ENCODE measurements around the gene TBC1D2.

The TBC1D2 gene

GRCh38 chr9:98184326-98184725 lies 71.1 kb downstream of the TBC1D2 start:
- DNase-seq (ENCODE audit: low read depth) = no peak
- TF ChIP-seq CTCF (IDR thresholded peaks at IDR 0.05; ENCODE audit: low read depth, low read length) (no peak), POLR2A (IDR thresholded peaks at IDR 0.05; ENCODE audit: extremely low read depth, insufficient read length) (no peak), MYC (IDR thresholded peaks at IDR 0.05; ENCODE audit: low read depth, low read length) (no peak)
- TF ChIP-seq, protein P1, sequence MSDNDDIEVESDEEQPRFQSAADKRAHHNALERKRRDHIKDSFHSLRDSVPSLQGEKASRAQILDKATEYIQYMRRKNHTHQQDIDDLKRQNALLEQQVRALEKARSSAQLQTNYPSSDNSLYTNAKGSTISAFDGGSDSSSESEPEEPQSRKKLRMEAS (IDR thresholded peaks at IDR 0.05; ENCODE audit: low read depth, low read length) = no peak
- peak overlapping the region; percentile 44 for H3K4me3 ChIP-seq (ENCODE audit: low read depth, low read length)

- TF ChIP-seq MYC (IDR thresholded peaks at IDR 0.05; ENCODE audit: low read depth, low read length) (no peak), POLR2A (IDR thresholded peaks at IDR 0.05; ENCODE audit: extremely low read depth, insufficient read length) (no peak), CTCF (IDR thresholded peaks at IDR 0.05; ENCODE audit: low read depth, low read length) (no peak)
- TF ChIP-seq, protein P1 (IDR thresholded peaks at IDR 0.05; ENCODE audit: low read depth, low read length) = no peak
- no peak for DNase-seq (ENCODE audit: low read depth)
- H3K4me3 ChIP-seq (ENCODE audit: low read depth, low read length) = no peak overlapping the region
These were observed 72.4 kb downstream of the TBC1D2 start for GRCh38 chr9:98182889-98183599.

DNA sequence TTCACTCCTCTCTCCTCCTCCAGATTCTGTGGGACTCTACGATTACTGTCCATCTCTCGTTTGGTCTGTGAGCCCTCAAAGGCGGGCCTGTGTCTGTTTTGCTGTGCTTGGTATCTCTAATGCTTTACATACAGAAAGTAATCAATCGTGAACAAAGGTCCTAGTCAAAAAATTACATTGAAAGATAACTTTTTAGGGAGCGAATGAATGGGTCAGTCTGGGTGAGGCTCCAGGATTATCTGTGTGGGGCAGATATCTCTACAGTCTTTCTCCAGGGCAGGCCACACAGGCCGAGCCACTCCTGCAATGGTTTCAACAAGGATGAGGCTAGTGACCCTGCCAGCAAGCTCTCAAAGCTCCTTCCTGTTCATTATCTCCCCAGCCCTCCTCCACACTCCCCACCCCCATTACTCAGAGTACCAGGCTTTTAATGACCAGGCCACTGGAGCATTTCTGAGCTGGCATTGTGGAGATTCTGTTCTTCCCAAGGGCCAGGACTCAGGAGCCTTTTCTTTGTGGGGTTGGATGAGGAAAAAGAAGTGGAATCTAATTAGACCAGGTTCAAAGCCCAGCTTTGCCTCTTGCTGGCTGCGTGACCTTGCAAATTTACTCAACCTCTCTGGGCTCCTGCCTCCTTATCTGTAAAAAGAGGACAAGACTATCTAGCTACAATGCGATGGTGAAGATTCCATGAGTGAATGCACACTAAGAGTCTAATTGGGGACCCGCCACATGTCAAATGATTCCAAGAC lies 73.2 kb downstream of the TBC1D2 start:
- peak; percentile 71 for DNase-seq (ENCODE audit: low read depth)
- TF ChIP-seq CTCF (IDR thresholded peaks at IDR 0.05; ENCODE audit: low read depth, low read length) = no peak
- TF ChIP-seq, protein P1 (IDR thresholded peaks at IDR 0.05; ENCODE audit: low read depth, low read length) = 0 out of 2 replicates have a peak, but pooled peaks have one; percentile 7
- H3K4me3 ChIP-seq (ENCODE audit: low read depth, low read length) = no peak overlapping the region

GRCh38 chr9:98181746-98182068 lies 73.7 kb downstream of the TBC1D2 start:
- H3K4me3 ChIP-seq (ENCODE audit: low read depth, low read length) = no peak overlapping the region
- TF ChIP-seq CTCF (IDR thresholded peaks at IDR 0.05; ENCODE audit: low read depth, low read length) (no peak), MYC (IDR thresholded peaks at IDR 0.05; ENCODE audit: low read depth, low read length) (no peak), POLR2A (IDR thresholded peaks at IDR 0.05; ENCODE audit: extremely low read depth, insufficient read length) (no peak)
- TF ChIP-seq, protein P1 (IDR thresholded peaks at IDR 0.05; ENCODE audit: low read depth, low read length) = no peak
- no peak for DNase-seq (ENCODE audit: low read depth)

- TF ChIP-seq, protein P1 (IDR thresholded peaks at IDR 0.05; ENCODE audit: low read depth, low read length) = no peak
- TF ChIP-seq POLR2A (IDR thresholded peaks at IDR 0.05; ENCODE audit: extremely low read depth, insufficient read length) = no peak
- TF ChIP-seq CTCF (IDR thresholded peaks at IDR 0.05; ENCODE audit: low read depth, low read length) = no peak
- no peak for TF ChIP-seq MYC (IDR thresholded peaks at IDR 0.05; ENCODE audit: low read depth, low read length)
- H3K4me3 ChIP-seq (ENCODE audit: low read depth, low read length) = no peak overlapping the region
- no peak for DNase-seq (ENCODE audit: low read depth)
These were observed 74.5 kb downstream of the TBC1D2 start for GRCh38 chr9:98180996-98181395.

All from NB4 (cell line).